HUES48 (cell line): ENCODE data around the gene TRAPPC12.

Source experiments
- H3K27ac ChIP-seq: one replicate; pipeline ENCODE4 v1.7.0; 2013; ENCODE audit warnings: low read depth, low read length, inconsistent platforms
- H3K27me3 ChIP-seq: 2 replicates; pipeline ENCODE4 v1.6.1; 2013; ENCODE audit warnings: mild to moderate bottlenecking, low read length; ENCODE audit not compliant: control insufficient read depth, insufficient read depth
- H3K36me3 ChIP-seq: 2 replicates; pipeline ENCODE4 v1.6.1; 2013; ENCODE audit warnings: low read length; ENCODE audit not compliant: control insufficient read depth, insufficient read depth
- H3K4me1 ChIP-seq: 2 replicates; pipeline ENCODE4 v1.6.1; 2013; ENCODE audit warnings: mild to moderate bottlenecking, low read length; ENCODE audit not compliant: control insufficient read depth, insufficient read depth
- H3K4me3 ChIP-seq: 2 replicates; pipeline ENCODE4 v1.5.1; 2013; ENCODE audit warnings: mild to moderate bottlenecking, low read depth, low read length
- H3K9ac ChIP-seq: 2 replicates; pipeline ENCODE4 v1.6.1; 2013; ENCODE audit warnings: mild to moderate bottlenecking, low read depth, low read length, moderate library complexity
- H3K9me3 ChIP-seq: 2 replicates; pipeline ENCODE4 v1.6.1; 2013; ENCODE audit warnings: low read length; ENCODE audit not compliant: control insufficient read depth, insufficient read depth

TRAPPC12 gene

GRCh38 chr2:3408781-3409180, 29.3 kb downstream of the TRAPPC12 start:
- 0 out of 2 replicates have a peak, but pooled peaks cover 10% of the 10 kb centered on the region for H3K36me3 ChIP-seq

GRCh38 chr2:3409627-3410170, 30.2 kb downstream of the TRAPPC12 start:
- H3K27me3 ChIP-seq = no peaks in the 10 kb centered on the region
- H3K9me3 ChIP-seq = no peaks in the 10 kb centered on the region
- H3K4me1 ChIP-seq = no peaks in the 10 kb centered on the region
- H3K27ac ChIP-seq = no peak overlapping the region
- H3K4me3 ChIP-seq = no peak overlapping the region
- H3K36me3 ChIP-seq = 0 out of 2 replicates have a peak, but pooled peaks cover 10% of the 10 kb centered on the region
- H3K9ac ChIP-seq = no peak overlapping the region

More at GRCh38 chr2:3408781-3409180, 29.3 kb downstream of the TRAPPC12 start:
- no peaks in the 10 kb centered on the region for H3K27me3 ChIP-seq
- no peak overlapping the region for H3K9ac ChIP-seq
- no peak overlapping the region for H3K27ac ChIP-seq
- no peaks in the 10 kb centered on the region for H3K9me3 ChIP-seq
- H3K4me1 ChIP-seq = no peaks in the 10 kb centered on the region
- no peak overlapping the region for H3K4me3 ChIP-seq

- no peaks in the 10 kb centered on the region for H3K4me1 ChIP-seq
- H3K9ac ChIP-seq = no peak overlapping the region
- no peak overlapping the region for H3K4me3 ChIP-seq
- no peaks in the 10 kb centered on the region for H3K9me3 ChIP-seq
- 0 out of 2 replicates have a peak, but pooled peaks cover 5% of the 10 kb centered on the region for H3K36me3 ChIP-seq
- no peak overlapping the region for H3K27ac ChIP-seq
- no peaks in the 10 kb centered on the region for H3K27me3 ChIP-seq
These were observed 31.6 kb downstream of the TRAPPC12 start for GRCh38 chr2:3411103-3411502.

DNA sequence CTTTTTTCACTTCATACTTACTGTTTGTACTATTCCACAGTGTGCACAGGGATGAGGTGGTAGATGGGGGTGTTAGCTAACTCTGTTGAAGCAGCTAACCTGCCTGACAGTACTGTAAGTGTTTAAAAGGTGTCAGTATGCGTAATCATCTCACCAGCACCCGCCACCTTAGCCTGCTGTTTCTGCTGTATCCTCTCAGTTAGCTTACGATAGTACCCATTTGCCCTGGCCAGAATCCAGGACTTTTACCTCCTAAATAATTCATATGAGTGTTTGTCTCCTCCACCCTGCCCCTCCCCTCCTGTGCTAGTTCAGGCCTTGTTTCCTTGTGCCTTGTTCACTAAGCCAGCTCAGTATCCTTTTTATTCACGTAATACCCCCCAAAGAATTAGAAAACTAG, 34.2 kb downstream of the TRAPPC12 start:
- no peaks in the 10 kb centered on the region for H3K9me3 ChIP-seq
- no peaks in the 10 kb centered on the region for H3K27me3 ChIP-seq
- H3K36me3 ChIP-seq = no peaks in the 10 kb centered on the region
- no peak overlapping the region for H3K4me3 ChIP-seq
- no peak overlapping the region for H3K27ac ChIP-seq
- no peaks in the 10 kb centered on the region for H3K4me1 ChIP-seq
- no peak overlapping the region for H3K9ac ChIP-seq

DNA sequence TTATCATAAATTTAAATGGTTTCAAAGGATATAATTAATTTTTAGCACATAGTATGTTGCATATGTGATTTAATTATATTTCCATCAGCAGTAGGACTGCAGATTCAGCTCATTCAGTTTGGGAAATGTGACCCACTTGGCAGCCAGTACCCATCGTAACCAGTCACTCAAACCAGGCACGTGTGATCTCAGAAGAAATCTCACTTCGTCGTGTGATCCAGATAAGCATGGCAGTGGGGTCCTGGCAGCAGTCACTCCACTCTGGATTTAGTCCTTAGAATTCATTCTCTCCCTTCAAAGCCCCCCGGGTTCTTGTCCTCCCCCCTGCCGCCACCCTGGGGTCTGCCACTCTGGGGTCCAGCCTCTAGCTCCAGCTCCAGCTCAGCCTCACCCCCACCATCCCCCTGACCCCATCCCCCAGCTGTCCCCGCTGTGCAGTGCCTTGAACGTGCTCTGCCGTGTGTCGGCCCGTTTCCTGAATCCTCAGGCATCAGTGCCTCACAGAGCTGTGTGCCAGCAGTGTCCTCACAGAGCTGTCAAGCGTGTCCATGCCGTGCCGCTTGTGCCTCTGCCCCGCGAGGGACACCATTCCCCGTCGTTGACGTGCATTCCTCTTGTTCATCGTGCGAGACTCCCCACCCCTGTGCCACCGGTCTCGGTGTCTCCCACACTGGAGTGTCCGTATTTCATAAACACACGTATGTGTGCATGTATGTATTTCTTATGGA, 34.8 kb downstream of the TRAPPC12 start:
- Histone ChIP-seq H3K4me1 (no peaks in the 10 kb centered on the region), H3K27ac (no peak overlapping the region), H3K9ac (no peak overlapping the region), H3K36me3 (no peaks in the 10 kb centered on the region), H3K4me3 (no peak overlapping the region), H3K9me3 (no peaks in the 10 kb centered on the region), H3K27me3 (no peaks in the 10 kb centered on the region)

GRCh38 chr2:3418766-3419404, 39.4 kb downstream of the TRAPPC12 start:
- Histone ChIP-seq H3K27me3 (no peaks in the 10 kb centered on the region), H3K4me3 (no peak overlapping the region), H3K9ac (no peak overlapping the region), H3K36me3 (peaks cover 21% of the 10 kb centered on the region), H3K4me1 (no peaks in the 10 kb centered on the region), H3K27ac (no peak overlapping the region), H3K9me3 (no peaks in the 10 kb centered on the region)

GRCh38 chr2:3420076-3420768, 40.7 kb downstream of the TRAPPC12 start:
- Histone ChIP-seq H3K4me1 (no peaks in the 10 kb centered on the region), H3K9ac (no peak overlapping the region), H3K36me3 (peaks cover 31% of the 10 kb centered on the region)

GRCh38 chr2:3420769-3421397, 41.4 kb downstream of the TRAPPC12 start:
- H3K36me3 ChIP-seq = peaks cover 37% of the 10 kb centered on the region
- H3K27ac ChIP-seq = no peak overlapping the region
- no peaks in the 10 kb centered on the region for H3K27me3 ChIP-seq
- no peak overlapping the region for H3K9ac ChIP-seq
- no peaks in the 10 kb centered on the region for H3K4me1 ChIP-seq
- H3K9me3 ChIP-seq = no peaks in the 10 kb centered on the region
- H3K4me3 ChIP-seq = no peak overlapping the region

More at GRCh38 chr2:3420076-3420768, 40.7 kb downstream of the TRAPPC12 start:
- Histone ChIP-seq H3K27me3 (no peaks in the 10 kb centered on the region), H3K9me3 (no peaks in the 10 kb centered on the region), H3K27ac (no peak overlapping the region), H3K4me3 (no peak overlapping the region)

DNA sequence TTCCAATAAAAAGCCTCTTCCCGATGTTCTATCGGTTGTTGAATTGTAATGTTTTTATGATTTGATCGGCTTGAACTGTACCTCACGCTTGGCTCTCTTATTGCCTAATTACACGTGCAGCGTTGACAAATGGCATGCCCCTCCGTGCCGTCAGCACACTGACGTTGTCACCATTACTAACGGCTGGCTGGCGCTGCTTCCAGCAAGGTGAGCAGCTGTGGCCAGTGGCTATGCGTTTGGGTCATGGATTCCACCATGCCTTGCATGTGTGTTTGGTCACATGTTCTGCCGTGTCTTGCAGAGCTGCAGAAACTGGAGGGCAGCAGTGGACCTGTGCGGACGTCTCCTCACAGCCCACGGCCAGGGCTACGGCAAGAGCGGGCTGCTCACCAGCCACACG, 42.1 kb downstream of the TRAPPC12 start:
- Histone ChIP-seq H3K4me3 (no peak overlapping the region), H3K36me3 (peaks cover 44% of the 10 kb centered on the region), H3K9me3 (no peaks in the 10 kb centered on the region), H3K27me3 (no peaks in the 10 kb centered on the region), H3K27ac (no peak overlapping the region), H3K4me1 (no peaks in the 10 kb centered on the region), H3K9ac (no peak overlapping the region)

- H3K27me3 ChIP-seq = no peaks in the 10 kb centered on the region
- H3K27ac ChIP-seq = no peak overlapping the region
- H3K4me1 ChIP-seq = no peaks in the 10 kb centered on the region
- peaks cover 49% of the 10 kb centered on the region for H3K36me3 ChIP-seq
- H3K9me3 ChIP-seq = no peaks in the 10 kb centered on the region
- H3K4me3 ChIP-seq = no peak overlapping the region
- no peak overlapping the region for H3K9ac ChIP-seq
These were observed 42.8 kb downstream of the TRAPPC12 start for GRCh38 chr2:3422161-3422779.
